GM21447 (cell line): Measurements from ENCODE around the gene MRGPRE.

Experiments
- ATAC-seq: cut with Tn5 transposase; IDR thresholded peaks from one replicate; pipeline ENCODE4 v1.9.1; 2021; ENCODE audit not compliant: unreplicated experiment

The MRGPRE gene

DNA sequence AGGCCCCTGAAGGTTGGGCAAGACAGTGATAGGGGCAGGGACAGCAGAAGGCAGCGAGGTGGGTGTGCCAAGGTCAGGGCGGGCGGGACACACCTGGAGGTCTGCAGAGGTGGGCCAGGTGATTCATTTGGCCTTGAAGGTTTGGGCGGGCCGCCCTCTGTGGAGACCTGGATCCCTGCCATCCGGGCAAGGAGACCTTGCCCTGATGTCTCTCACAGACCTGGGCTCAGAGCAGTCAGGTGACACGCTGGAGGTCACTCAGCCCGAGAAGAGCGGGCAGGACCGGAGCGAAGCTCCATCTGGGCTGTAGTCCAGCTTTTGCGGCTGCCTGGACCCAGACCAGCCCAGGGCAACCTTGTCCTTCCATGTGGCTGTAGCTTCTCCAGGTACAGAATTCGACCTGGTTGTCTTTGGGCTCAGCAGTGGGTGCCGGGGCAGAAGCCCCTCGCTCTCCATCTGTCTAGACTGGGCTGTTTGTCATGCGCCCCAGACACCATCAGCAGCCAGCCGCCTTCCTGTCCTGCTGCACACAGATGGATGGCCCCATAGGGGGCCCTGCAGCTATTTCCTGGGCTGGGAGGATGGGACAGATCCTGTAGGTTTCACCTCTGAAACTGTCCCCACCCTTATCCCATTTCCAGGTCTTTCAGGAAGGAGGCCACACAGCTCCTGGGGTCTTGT, 16.7 kb downstream of the MRGPRE start:
- ATAC-seq: no peak

GRCh38 chr11:3214420-3214699, 17.9 kb downstream of the MRGPRE start:
- no peak for ATAC-seq

- no peak for ATAC-seq
These were observed 18.4 kb downstream of the MRGPRE start for GRCh38 chr11:3213659-3214419.

GRCh38 chr11:3208272-3208671, 23.9 kb downstream of the MRGPRE start:
- no peak for ATAC-seq

DNA sequence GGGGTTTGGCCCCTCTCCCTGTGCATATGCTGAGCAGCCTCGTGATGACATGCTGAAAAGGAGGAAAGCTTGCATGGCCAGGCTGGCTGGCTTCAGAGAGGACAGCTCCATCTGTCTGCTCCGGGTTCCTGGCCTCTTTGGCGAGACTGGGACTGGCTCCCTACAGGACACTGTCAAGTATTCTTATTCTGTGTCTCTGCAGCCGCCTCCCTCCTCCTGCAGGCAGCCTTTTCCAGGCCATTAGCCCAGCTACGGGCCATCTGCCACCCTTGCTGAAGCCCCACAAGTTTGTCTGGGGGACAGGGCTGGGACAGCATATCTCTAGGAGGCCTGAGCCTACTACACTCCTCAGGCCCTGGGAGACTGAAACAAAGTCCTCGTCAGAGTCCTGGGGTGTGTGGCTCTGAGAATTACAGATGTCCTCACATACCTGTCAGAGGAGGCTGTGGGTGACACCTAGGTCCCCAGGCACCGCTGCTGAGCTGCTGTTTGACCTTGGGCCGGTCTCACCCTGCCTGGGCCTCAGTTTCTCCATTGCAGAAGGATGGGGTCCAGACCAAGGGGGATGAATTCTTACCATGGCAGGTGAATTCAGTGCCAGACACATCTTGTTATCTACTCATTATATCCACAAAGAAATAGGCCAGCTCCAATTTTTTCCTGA, 24.6 kb downstream of the MRGPRE start:
- no peak for ATAC-seq

DNA sequence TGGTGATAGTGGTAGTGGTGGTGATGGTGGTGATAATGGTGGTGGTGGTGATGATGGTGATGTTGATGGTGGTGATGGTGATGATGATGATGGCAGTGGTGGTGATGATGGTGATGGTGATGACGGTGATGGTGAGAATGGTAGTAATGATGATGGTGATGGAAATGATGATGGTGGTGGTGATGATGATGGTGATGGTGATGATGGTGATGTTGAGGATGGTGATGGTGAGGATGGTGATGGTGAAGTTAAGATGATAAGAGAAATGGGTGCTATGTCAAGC, 25.4 kb downstream of the MRGPRE start:
- ATAC-seq: no peak

GRCh38 chr11:3206156-3206921, 25.9 kb downstream of the MRGPRE start:
- no peak for ATAC-seq

DNA sequence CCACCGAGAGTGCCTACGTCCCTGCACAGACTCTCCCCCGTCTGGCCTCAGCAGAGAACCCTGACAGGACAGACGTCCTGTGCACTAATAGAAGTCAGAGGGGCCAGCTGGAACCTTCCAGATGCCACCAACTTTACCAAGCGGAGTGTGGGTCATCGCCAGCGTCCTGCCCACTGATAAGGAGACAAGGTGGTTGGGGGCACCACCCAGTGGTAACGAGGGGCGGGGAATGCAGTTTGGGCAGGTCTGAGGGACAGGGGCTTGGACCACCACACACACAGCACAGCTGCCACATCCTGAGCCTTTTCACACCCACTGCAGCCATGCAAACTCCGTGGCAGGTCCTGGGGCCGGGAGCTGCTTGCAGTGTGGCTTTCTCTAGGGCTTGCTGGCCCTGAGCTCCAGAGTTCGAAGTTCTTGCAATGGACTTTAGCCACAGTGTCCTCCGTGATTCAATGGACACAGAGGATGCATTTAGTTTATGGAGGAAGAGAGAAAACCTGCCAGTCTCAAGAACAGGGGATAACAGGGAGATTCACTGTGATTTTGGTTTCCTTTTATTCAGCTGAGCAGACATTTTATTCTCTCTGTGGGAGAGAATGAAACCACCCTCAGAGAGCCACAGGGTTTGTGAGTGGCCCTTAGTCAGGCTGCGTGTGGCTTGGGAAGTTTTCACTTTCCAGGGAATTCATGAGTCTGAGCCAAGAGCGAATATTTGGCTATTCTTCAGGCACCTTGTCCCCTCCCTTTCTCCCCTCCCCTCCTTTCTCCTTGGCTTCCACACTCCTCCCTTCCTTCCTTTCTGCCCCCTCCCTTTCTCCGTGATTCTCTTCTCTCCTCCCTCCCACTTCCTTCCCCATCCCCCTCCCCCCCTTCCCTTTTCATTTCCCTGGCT, 26.7 kb downstream of the MRGPRE start:
- ATAC-seq: no peak

DNA sequence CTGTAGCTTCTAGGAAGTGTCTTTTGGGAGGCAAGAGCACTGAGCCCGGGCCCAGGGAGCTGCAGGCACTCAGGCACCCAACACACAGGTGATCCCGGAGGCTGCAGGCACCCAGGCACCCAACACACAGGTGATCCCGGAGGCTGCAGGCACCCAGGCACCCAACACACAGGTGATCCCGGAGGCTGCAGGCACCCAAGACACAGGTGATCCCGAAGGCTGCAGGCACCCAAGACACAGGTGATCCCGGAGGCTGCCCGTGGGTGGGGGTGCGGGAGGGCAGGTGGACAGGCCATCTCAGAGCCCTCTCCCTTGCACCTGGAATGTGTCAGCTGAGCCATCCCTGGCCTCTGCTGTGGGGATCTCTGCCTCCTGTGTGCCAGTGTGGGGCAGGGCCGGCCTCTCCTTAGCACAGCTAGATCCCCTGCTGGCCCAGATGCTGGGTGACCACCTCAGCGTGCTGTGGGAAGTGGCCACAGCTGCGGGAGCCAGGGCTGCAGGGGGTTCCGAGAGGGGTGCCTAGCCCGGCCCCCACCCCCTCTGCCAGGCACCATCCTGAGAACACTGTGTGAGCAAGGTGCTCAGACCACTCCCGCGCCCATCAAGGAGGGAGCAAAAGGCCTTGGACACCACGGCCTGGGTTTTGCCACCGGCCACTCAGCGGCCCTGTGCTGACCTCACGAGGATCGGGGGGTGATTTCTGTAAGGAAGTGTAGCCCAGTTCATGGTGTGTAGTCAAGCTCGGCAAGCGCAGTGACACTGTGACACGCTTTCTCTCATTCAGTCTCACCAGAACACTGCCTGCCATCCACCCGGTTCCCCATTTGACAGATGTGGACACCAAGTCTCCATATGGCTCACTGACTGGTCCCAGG, 27.8 kb downstream of the MRGPRE start:
- no peak for ATAC-seq

- no peak for ATAC-seq
These were observed 28.8 kb downstream of the MRGPRE start for GRCh38 chr11:3203221-3204043.

DNA sequence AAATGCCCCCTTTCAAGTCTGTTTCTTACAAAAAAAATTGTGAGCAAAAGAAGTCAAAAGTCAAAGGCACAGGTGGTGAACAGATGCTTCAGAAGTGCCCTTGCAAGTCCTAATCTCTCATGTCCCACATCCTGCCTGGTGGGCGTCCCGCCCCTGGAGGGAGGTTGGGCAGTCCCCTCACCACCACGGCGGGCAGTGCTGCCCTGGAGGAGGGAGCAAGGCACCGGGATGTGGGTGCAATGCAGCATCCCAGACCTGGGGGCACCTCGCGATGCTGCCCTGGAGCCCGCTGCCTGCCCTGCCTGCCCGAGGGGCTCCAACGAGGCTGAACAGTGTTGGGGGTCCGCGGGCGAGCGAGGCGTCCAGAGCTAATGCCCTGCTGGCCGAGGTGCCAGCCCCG, 29.5 kb downstream of the MRGPRE start:
- no peak for ATAC-seq

GRCh38 chr11:3202305-3202704, 29.9 kb downstream of the MRGPRE start:
- ATAC-seq: no peak

GRCh38 chr11:3201677-3202181, 30.5 kb downstream of the MRGPRE start:
- no peak for ATAC-seq

GRCh38 chr11:3201112-3201581, 31.1 kb downstream of the MRGPRE start:
- no peak for ATAC-seq

DNA sequence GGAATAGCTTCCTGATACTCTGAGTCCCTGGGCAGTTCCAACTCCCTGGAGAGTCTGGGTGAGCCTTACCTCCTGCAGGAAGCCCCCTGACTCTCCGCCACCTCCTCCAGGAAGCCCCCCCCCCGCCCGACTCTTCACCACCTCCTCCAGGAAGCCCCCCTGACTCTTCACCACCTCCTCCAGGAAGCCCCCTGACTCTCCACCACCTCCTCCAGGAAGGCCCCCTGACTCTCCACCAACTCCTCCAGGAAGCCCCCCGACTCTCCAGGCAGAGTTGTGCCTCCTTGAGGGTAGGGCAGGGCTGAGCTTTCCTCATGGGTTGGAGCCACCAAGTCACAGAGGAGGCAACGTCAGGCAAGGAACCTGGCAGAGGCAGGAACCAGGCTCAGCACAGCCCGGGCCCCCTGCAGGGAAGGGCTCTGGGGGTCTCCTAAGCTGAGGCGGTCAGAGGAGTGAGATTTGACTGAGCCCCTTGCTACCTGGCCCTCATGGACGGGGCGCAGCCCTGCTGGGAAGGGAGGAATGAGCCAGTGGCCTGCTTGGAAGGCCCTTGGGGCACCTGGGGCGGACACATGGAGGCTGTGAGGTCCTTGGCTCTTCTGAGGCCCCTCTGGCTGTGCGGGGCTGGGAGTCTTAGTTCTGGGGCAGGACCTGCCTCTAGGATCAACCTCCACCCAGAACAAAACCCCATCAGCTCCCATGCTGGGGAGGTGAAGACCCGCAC, 31.7 kb downstream of the MRGPRE start:
- no peak for ATAC-seq

- no peak for ATAC-seq
These were observed 32.5 kb downstream of the MRGPRE start for GRCh38 chr11:3199537-3200295.

- ATAC-seq: no peak
These were observed 33.4 kb downstream of the MRGPRE start for GRCh38 chr11:3198815-3199214.
